ENCODE results near the gene JAK1.

The JAK1 gene

GRCh38 chr1:64866689-64867088, 99.7 kb downstream of the JAK1 start:
- no peak for DNase-seq (ENCODE audit: low read depth in 2 of 2)

- no peak for DNase-seq (ENCODE audit: low read depth in 2 of 2)
Observed at GRCh38 chr1:64865105-64865757, 101.1 kb downstream of the JAK1 start.

GRCh38 chr1:64864018-64864940, 102.1 kb downstream of the JAK1 start:
- DNase-seq (ENCODE audit: low read depth in 2 of 2) = no peak

GRCh38 chr1:64861611-64862010, 104.7 kb downstream of the JAK1 start:
- DNase-seq (ENCODE audit: low read depth in 2 of 2) = no peak

GRCh38 chr1:64857347-64857746, 109.0 kb downstream of the JAK1 start:
- no peak for DNase-seq (ENCODE audit: low read depth in 2 of 2)

- DNase-seq (ENCODE audit: low read depth in 2 of 2) = no peak
Observed at GRCh38 chr1:64856553-64856952, 109.8 kb downstream of the JAK1 start.

GRCh38 chr1:64855557-64855956, 110.8 kb downstream of the JAK1 start:
- no peak for DNase-seq (ENCODE audit: low read depth in 2 of 2)

- no peak for DNase-seq (ENCODE audit: low read depth in 2 of 2)
Observed at GRCh38 chr1:64854674-64855073, 111.7 kb downstream of the JAK1 start.

- DNase-seq (ENCODE audit: low read depth in 2 of 2) = no peak
Observed at GRCh38 chr1:64851664-64852063, 114.7 kb downstream of the JAK1 start.

GRCh38 chr1:64850846-64851245, 115.5 kb downstream of the JAK1 start:
- DNase-seq (ENCODE audit: low read depth in 2 of 2) = no peak

GRCh38 chr1:64849942-64850341, 116.4 kb downstream of the JAK1 start:
- DNase-seq (ENCODE audit: low read depth in 2 of 2) = no peak

- no peak for DNase-seq (ENCODE audit: low read depth in 2 of 2)
Observed at GRCh38 chr1:64848803-64849202, 117.5 kb downstream of the JAK1 start.

GRCh38 chr1:64848136-64848535, 118.2 kb downstream of the JAK1 start:
- DNase-seq (ENCODE audit: low read depth in 2 of 2) = no peak

- DNase-seq (ENCODE audit: low read depth in 2 of 2) = no peak
Observed at GRCh38 chr1:64847666-64848065, 118.7 kb downstream of the JAK1 start.

GRCh38 chr1:64846573-64847430, 119.5 kb downstream of the JAK1 start:
- DNase-seq (ENCODE audit: low read depth in 2 of 2) = no peak

- no peak for DNase-seq (ENCODE audit: low read depth in 2 of 2)
Observed at GRCh38 chr1:64845831-64846425, 120.4 kb downstream of the JAK1 start.

- DNase-seq (ENCODE audit: low read depth in 2 of 2) = no peak
Observed at GRCh38 chr1:64844609-64845008, 121.7 kb downstream of the JAK1 start.

GRCh38 chr1:64844175-64844574, 122.2 kb downstream of the JAK1 start:
- no peak for DNase-seq (ENCODE audit: low read depth in 2 of 2)

- DNase-seq (ENCODE audit: low read depth in 2 of 2) = no peak
Observed at GRCh38 chr1:64843675-64844074, 122.7 kb downstream of the JAK1 start.

- DNase-seq (ENCODE audit: low read depth in 2 of 2) = no peak
Observed at GRCh38 chr1:64842224-64842623, 124.1 kb downstream of the JAK1 start.

- no peak for DNase-seq (ENCODE audit: low read depth in 2 of 2)
Observed at GRCh38 chr1:64841330-64842065, 124.9 kb downstream of the JAK1 start.
